Stimulated activated naive CD4-positive, alpha-beta T cell treated with Interleukin-2 at 50 U/mL for 16 hours (primary cell): ENCODE data around the gene MYLK.

Experiments used
- DNase-seq: peaks from one replicate; lab custom pipeline; 2025; lab: John Stamatoyannopoulos, UW

The MYLK gene

GRCh38 chr3:123696808-123697207, 187.3 kb downstream of the MYLK start:
- DNase-seq: no peak

GRCh38 chr3:123695731-123696640, 188.1 kb downstream of the MYLK start:
- DNase-seq: no peak

- no peak for DNase-seq
Measured at GRCh38 chr3:123695152-123695551, 189.0 kb downstream of the MYLK start.

GRCh38 chr3:123694366-123695087, 189.6 kb downstream of the MYLK start:
- DNase-seq: no peak

- no peak for DNase-seq
Measured at GRCh38 chr3:123693584-123694190, 190.4 kb downstream of the MYLK start.

- no peak for DNase-seq
Measured at GRCh38 chr3:123692671-123693070, 191.5 kb downstream of the MYLK start.

- DNase-seq: no peak
Measured at GRCh38 chr3:123692041-123692440, 192.1 kb downstream of the MYLK start.

- no peak for DNase-seq
Measured at GRCh38 chr3:123689831-123690230, 194.3 kb downstream of the MYLK start.

GRCh38 chr3:123688241-123688747, 195.8 kb downstream of the MYLK start:
- no peak for DNase-seq

- no peak for DNase-seq
Measured at GRCh38 chr3:123687286-123687685, 196.8 kb downstream of the MYLK start.

GRCh38 chr3:123686251-123686650, 197.9 kb downstream of the MYLK start:
- DNase-seq: no peak

GRCh38 chr3:123685780-123686179, 198.4 kb downstream of the MYLK start:
- no peak for DNase-seq

GRCh38 chr3:123684636-123685035, 199.5 kb downstream of the MYLK start:
- no peak for DNase-seq

GRCh38 chr3:123684209-123684608, 199.9 kb downstream of the MYLK start:
- DNase-seq: no peak

GRCh38 chr3:123683505-123684154, 200.5 kb downstream of the MYLK start:
- no peak for DNase-seq

GRCh38 chr3:123682781-123683504, 201.2 kb downstream of the MYLK start:
- no peak for DNase-seq

- no peak for DNase-seq
Measured at GRCh38 chr3:123682302-123682701, 201.8 kb downstream of the MYLK start.

GRCh38 chr3:123679712-123680386, 204.3 kb downstream of the MYLK start:
- no peak for DNase-seq

- DNase-seq: no peak
Measured at GRCh38 chr3:123678108-123678511, 206.0 kb downstream of the MYLK start.

- DNase-seq: no peak
Measured at GRCh38 chr3:123672429-123673146, 211.5 kb downstream of the MYLK start.
